ENCODE data around the gene RNF115. TPM values are rescaled to one million over a fixed set of nuclear protein-coding genes. Genes with fewer than 3 reads are reported as not detected.

The RNF115 gene
- polyA plus RNA-seq, 2 of the 4 experiments (the other 2 are of a cell fraction), result 8.5 to 18.8 TPM

DNA sequence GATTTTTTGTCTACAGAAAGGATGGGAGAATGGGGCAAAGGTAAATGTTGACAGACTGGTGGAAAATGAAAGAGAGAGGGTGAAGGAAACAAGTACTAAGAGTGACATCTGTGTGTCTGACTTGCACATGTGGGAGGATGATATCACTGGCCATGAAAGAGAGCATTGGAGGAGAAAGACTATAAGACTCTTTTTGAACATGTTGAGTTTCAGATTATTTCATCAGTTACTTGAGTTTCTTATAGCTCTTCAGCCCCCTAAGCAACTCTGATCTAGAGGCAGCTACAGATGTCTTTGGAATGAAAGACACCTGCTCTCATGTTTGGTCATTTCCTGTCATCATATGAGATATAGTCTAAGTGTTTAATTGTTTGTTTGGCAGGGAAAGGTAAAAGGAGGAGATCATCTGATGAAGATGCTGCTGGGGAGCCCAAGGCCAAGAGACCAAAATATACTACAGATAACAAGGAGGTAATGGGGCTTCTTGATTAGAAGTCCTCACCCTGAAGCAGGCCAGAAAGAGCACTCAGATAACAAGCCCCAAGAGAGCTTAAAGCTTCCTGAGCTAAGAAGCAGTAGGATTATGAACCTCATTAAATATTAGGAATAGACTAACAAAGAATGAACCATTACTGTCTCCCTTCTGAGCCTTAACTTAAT is 4.6 kb upstream of the RNF115 start:
- ChIA-PET POLR2A (no interaction called here), CTCF (interaction anchor here (0.6 to 8.5 kb wide), 3 partner anchors 10 to 184 kb away, joined by 3 to 109 read pairs (median 14); partner anchors contain the start of gene NUDT17)
- Histone ChIP-seq H3K4me1 (peaks cover 11% of the 10 kb centered on the region), H3K27ac (no peak overlapping the region), H3K4me2 (no peak overlapping the region), H3K9me3 (no peaks in the 10 kb centered on the region), H3K4me3 (no peak overlapping the region)
- DNase-seq (ENCODE audit: low read depth in 1 of 2, low spot score in 1 of 2) (no peak), FAIRE-seq (no peak), ATAC-seq (no peak)
- TF ChIP-seq CHD4 (IDR thresholded peaks at IDR 0.05; ENCODE audit: borderline replicate concordance), result no peak
- TF ChIP-seq USF2 (IDR thresholded peaks at IDR 0.05), result no peak
- no peak for TF ChIP-seq JUNB (IDR thresholded peaks at IDR 0.05)
- TF ChIP-seq CBX2 (IDR thresholded peaks at IDR 0.05; ENCODE audit: borderline replicate concordance, low read depth), result no peak
- no peak for TF ChIP-seq KDM1A (IDR thresholded peaks at IDR 0.05; ENCODE audit: low read depth)
- TF ChIP-seq ESRRA (IDR thresholded peaks at IDR 0.05; ENCODE audit: borderline replicate concordance, low read length), result no peak
- no peak for TF ChIP-seq FOSL2 (IDR thresholded peaks at IDR 0.05)
- TF ChIP-seq FOSL2 (CRISPR knock-in tag; IDR thresholded peaks at IDR 0.05), result no peak
- TF ChIP-seq RAD21 (conservative IDR thresholded peaks at IDR 0.05 in 1 of 2, IDR thresholded peaks at IDR 0.05 in 1 of 2), result no peak
- no peak for TF ChIP-seq RARB (CRISPR knock-in tag; IDR thresholded peaks at IDR 0.05)
- TF ChIP-seq, protein P1, sequence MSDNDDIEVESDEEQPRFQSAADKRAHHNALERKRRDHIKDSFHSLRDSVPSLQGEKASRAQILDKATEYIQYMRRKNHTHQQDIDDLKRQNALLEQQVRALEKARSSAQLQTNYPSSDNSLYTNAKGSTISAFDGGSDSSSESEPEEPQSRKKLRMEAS (IDR thresholded peaks at IDR 0.05), result no peak
- TF ChIP-seq ZC3H11A (IDR thresholded peaks at IDR 0.05), result no peak
- TF ChIP-seq NPAS2 (CRISPR knock-in tag; IDR thresholded peaks at IDR 0.05; ENCODE audit: borderline replicate concordance), result no peak
- TF ChIP-seq CHD2 (IDR thresholded peaks at IDR 0.05; ENCODE audit: low read length, partially characterized antibody), result no peak
- TF ChIP-seq HEYL (CRISPR knock-in tag; IDR thresholded peaks at IDR 0.05), result no peak
- TF ChIP-seq REST (IDR thresholded peaks at IDR 0.05), result no peak

DNA sequence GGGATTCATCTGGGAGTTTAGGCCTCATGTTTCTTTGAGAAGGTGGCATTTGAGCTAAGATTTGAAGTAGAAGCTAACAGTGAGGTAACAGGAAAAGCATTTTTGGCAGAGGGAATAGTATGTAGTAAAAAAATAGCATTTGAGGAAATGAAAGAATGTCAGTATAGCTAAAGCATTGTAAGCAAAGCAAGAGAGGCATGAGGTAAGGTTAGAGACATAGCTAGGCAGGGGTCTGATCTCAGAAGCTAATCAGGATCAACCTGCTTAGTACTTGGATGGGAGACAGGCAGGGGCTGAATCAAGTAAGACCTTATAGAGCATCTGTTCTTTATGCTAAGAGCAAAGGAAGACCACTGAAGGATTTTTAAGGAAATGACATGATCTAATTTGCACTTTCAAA is 4.1 kb upstream of the RNF115 start:
- no peak for DNase-seq (ENCODE audit: low read depth in 1 of 2, low spot score in 1 of 2)
- Histone ChIP-seq H3K27ac (no peak overlapping the region), H3K4me1 (peaks cover 11% of the 10 kb centered on the region), H3K4me3 (no peak overlapping the region), H3K9me3 (no peaks in the 10 kb centered on the region), H3K4me2 (no peak overlapping the region)
- FAIRE-seq, result no peak
- ATAC-seq, result no peak
- CTCF ChIA-PET, result interaction anchor here (0.6 to 8.5 kb wide), 3 partner anchors 11 to 185 kb away, joined by 3 to 109 read pairs (median 14); partner anchors contain the start of gene NUDT17
- POLR2A ChIA-PET, result no interaction called here
- no peak for TF ChIP-seq NPAS2 (CRISPR knock-in tag; IDR thresholded peaks at IDR 0.05; ENCODE audit: borderline replicate concordance)
- no peak for TF ChIP-seq MAZ (IDR thresholded peaks at IDR 0.05; ENCODE audit: borderline replicate concordance, low read depth, low read length)
- TF ChIP-seq ZSCAN20 (CRISPR knock-in tag; IDR thresholded peaks at IDR 0.05), result no peak
- TF ChIP-seq POLR2AphosphoS2 (conservative IDR thresholded peaks at IDR 0.05; ENCODE audit: low read length), result no peak
- no peak for TF ChIP-seq RFX5 (IDR thresholded peaks at IDR 0.05)
- no peak for TF ChIP-seq CBX8 (IDR thresholded peaks at IDR 0.05)
- no peak for TF ChIP-seq CHD2 (IDR thresholded peaks at IDR 0.05; ENCODE audit: low read length, partially characterized antibody)
- TF ChIP-seq EHMT2 (IDR thresholded peaks at IDR 0.05; ENCODE audit: low read depth), result no peak
- no peak for TF ChIP-seq NR3C1 (IDR thresholded peaks at IDR 0.05)
- TF ChIP-seq, protein P2, sequence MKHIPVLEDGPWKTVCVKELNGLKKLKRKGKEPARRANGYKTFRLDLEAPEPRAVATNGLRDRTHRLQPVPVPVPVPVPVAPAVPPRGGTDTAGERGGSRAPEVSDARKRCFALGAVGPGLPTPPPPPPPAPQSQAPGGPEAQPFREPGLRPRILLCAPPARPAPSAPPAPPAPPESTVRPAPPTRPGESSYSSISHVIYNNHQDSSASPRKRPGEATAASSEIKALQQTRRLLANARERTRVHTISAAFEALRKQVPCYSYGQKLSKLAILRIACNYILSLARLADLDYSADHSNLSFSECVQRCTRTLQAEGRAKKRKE (CRISPR knock-in tag; IDR thresholded peaks at IDR 0.05; ENCODE audit: low read depth), result no peak

Measured in A549 (cell line).